Vagina (tissue), 2 donors: ENCODE data around the gene PHLDB1.
A peak's percentile ranks its signal among the peaks of the same experiment; 100 is the strongest.
"Not testable (repeated sequence)": the region's sequence is repeated elsewhere in the genome, so short reads cannot be mapped to it uniquely, and the experiment has no call there.

Experiments
- POLR2A ChIP-seq, 2 donors: fragments of 450-650 bp; IDR thresholded peaks; one replicate each; pipeline ENCODE4 v1.6.1; 2017; ENCODE audit warnings: antibody characterized with exemption in 2 of 2, mild to moderate bottlenecking in 2 of 2, moderate library complexity in 2 of 2
- POLR2AphosphoS5 ChIP-seq, 2 donors: sonication (generic); formaldehyde crosslinking; IDR thresholded peaks; one replicate each; pipeline ENCODE4 v1.9.0; 2017; ENCODE audit warnings: antibody characterized with exemption in 2 of 2, mild to moderate bottlenecking in 2 of 2, low read depth in 1 of 2; ENCODE audit not compliant: insufficient read depth in 1 of 2
- TF ChIP-seq, protein P1 (sequence below), 3 experiments: fragments of 450-650 bp in 2 of 3; fragments of 200-600 bp in 1 of 3; sonication (generic) in 1 of 3; IDR thresholded peaks; one replicate each; pipeline ENCODE4 v1.5.1; 2017 to 2019; ENCODE audit warnings: antibody characterized with exemption in 3 of 3, mild to moderate bottlenecking in 2 of 3, moderate library complexity in 2 of 3

DNA sequence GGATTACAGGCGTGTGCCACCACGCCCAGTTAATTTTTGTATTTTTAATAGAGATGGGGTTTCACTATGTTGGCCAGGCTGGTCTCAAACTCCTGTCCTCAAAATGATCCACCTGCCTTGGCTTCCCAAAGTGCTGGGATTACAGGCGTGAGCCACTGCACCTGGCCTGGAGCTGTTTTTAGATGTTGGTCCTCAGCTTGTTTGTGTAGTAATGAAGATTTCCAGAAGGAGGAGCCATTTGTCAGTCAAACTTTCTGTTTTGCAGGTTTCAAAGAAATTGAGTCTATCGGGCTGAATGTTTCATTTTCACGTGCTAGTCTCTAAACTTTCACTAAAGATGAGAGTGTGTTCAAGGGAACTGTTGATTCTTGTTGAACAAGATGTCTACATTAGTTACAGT, 12.4 kb upstream of the PHLDB1 start:
- TF ChIP-seq, protein P1, sequence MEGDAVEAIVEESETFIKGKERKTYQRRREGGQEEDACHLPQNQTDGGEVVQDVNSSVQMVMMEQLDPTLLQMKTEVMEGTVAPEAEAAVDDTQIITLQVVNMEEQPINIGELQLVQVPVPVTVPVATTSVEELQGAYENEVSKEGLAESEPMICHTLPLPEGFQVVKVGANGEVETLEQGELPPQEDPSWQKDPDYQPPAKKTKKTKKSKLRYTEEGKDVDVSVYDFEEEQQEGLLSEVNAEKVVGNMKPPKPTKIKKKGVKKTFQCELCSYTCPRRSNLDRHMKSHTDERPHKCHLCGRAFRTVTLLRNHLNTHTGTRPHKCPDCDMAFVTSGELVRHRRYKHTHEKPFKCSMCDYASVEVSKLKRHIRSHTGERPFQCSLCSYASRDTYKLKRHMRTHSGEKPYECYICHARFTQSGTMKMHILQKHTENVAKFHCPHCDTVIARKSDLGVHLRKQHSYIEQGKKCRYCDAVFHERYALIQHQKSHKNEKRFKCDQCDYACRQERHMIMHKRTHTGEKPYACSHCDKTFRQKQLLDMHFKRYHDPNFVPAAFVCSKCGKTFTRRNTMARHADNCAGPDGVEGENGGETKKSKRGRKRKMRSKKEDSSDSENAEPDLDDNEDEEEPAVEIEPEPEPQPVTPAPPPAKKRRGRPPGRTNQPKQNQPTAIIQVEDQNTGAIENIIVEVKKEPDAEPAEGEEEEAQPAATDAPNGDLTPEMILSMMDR (IDR thresholded peaks at IDR 0.05) = peak in 2 of 3 experiments; percentile 23 to 61
- TF ChIP-seq POLR2A (IDR thresholded peaks at IDR 0.05) = not testable (repeated sequence)
- TF ChIP-seq POLR2AphosphoS5 (IDR thresholded peaks at IDR 0.05; ENCODE audit: insufficient read depth in 1 of 2, low read depth in 1 of 2) = peak in 1 of 2 donors; percentile 49
